NCI-H1930 (cell line): Measurements from ENCODE around the gene SUSD3.
"Not testable (repeated sequence)": the region's sequence is repeated elsewhere in the genome, so short reads cannot be mapped to it uniquely, and the experiment has no call there.

Experiments used
- DNase-seq, 2 experiments: peaks; one replicate each; lab custom pipeline; 2025; lab: John Stamatoyannopoulos, UW

The SUSD3 gene

GRCh38 chr9:93112116-93112863 lies 53.8 kb downstream of the SUSD3 start:
- DNase-seq: no peak

- DNase-seq: no peak
These were observed 54.4 kb downstream of the SUSD3 start for GRCh38 chr9:93112864-93113389.

- DNase-seq: no peak
These were observed 55.9 kb downstream of the SUSD3 start for GRCh38 chr9:93114169-93114983.

GRCh38 chr9:93114984-93115335 lies 56.5 kb downstream of the SUSD3 start:
- DNase-seq: no peak

GRCh38 chr9:93115486-93116071 lies 57.1 kb downstream of the SUSD3 start:
- no peak for DNase-seq

GRCh38 chr9:93116072-93116961 lies 57.8 kb downstream of the SUSD3 start:
- no peak for DNase-seq

GRCh38 chr9:93117521-93117920 lies 59.0 kb downstream of the SUSD3 start:
- not testable (repeated sequence) for DNase-seq

GRCh38 chr9:93117924-93118862 lies 59.7 kb downstream of the SUSD3 start:
- DNase-seq: no peak

- no peak for DNase-seq
These were observed 60.6 kb downstream of the SUSD3 start for GRCh38 chr9:93118863-93119702.

GRCh38 chr9:93119703-93119952 lies 61.1 kb downstream of the SUSD3 start:
- no peak for DNase-seq

- DNase-seq: no peak
These were observed 61.7 kb downstream of the SUSD3 start for GRCh38 chr9:93119953-93120845.

- no peak for DNase-seq
These were observed 62.4 kb downstream of the SUSD3 start for GRCh38 chr9:93120846-93121315.

- no peak for DNase-seq
These were observed 63.1 kb downstream of the SUSD3 start for GRCh38 chr9:93121316-93122241.

- DNase-seq: no peak
These were observed 64.3 kb downstream of the SUSD3 start for GRCh38 chr9:93122721-93123221.

- no peak for DNase-seq
These were observed 65.2 kb downstream of the SUSD3 start for GRCh38 chr9:93123561-93124283.

- DNase-seq: no peak
These were observed 66.3 kb downstream of the SUSD3 start for GRCh38 chr9:93124793-93125192.
